K562 (cell line): Measurements from ENCODE around the gene CPED1. TPM values are rescaled to one million over a fixed set of nuclear protein-coding genes. Genes with fewer than 3 reads are reported as not detected.

ENCODE experiments used
- BRF1 ChIP-seq: IDR thresholded peaks from 3 replicates; pipeline ENCODE4 v1.6.1; 2011; ENCODE audit warnings: borderline replicate concordance, mild to moderate bottlenecking; ENCODE audit not compliant: insufficient read length; ENCODE audit errors: extremely low read depth
- CBFA2T3 ChIP-seq: fragments of 450-650 bp; IDR thresholded peaks from 2 replicates; pipeline ENCODE4 v1.6.1; 2017
- DACH1 ChIP-seq: fragments of 450-650 bp; IDR thresholded peaks from 2 replicates; pipeline ENCODE4 v1.6.1; 2018; ENCODE audit not compliant: partially characterized antibody
- DMBX1 ChIP-seq: fragments of 250-450 bp; sonication (Bioruptor Pico); IDR thresholded peaks from 2 replicates; pipeline ENCODE4 v1.8.0; 2022; ENCODE audit warnings: inconsistent platforms, mild to moderate bottlenecking, moderate library complexity, borderline replicate concordance
- EGR1 ChIP-seq: fragments of 450-650 bp; conservative IDR thresholded peaks from 2 replicates; pipeline ENCODE4 v1.6.1; 2017; ENCODE audit warnings: mild to moderate bottlenecking
- FOXJ2 ChIP-seq: fragments of 200-800 bp; sonication (Bioruptor generic); IDR thresholded peaks from 2 replicates; pipeline ENCODE4 v1.6.1; 2016; ENCODE audit warnings: missing genetic modification characterization, missing compliant biosample characterization
- GATA2 ChIP-seq: sonication (generic); formaldehyde crosslinking; IDR thresholded peaks from 2 replicates; pipeline ENCODE4 v1.4.0; 2020; ENCODE audit warnings: mild to moderate bottlenecking, missing genetic modification reagents
- HNRNPUL1 ChIP-seq: fragments of 200-400 bp; formaldehyde crosslinking; IDR thresholded peaks from 2 replicates; pipeline ENCODE4 v1.6.1; 2017; ENCODE audit warnings: low read length
- HOXB6 ChIP-seq: fragments of 250-450 bp; sonication (Bioruptor Pico); IDR thresholded peaks from 2 replicates; pipeline ENCODE4 v1.5.1; 2022; ENCODE audit warnings: mild to moderate bottlenecking, borderline replicate concordance
- HSF4 ChIP-seq: fragments of 250-450 bp; sonication (Bioruptor Pico); IDR thresholded peaks from 2 replicates; pipeline ENCODE4 v2.1.2; 2022; ENCODE audit warnings: mild to moderate bottlenecking, moderate library complexity, borderline replicate concordance
- NCOA2 ChIP-seq, 2 experiments: fragments of 450-650 bp; IDR thresholded peaks; 2 replicates each; pipeline ENCODE4 v1.6.1; 2018; ENCODE audit warnings: mild to moderate bottlenecking in 2 of 2, moderate library complexity in 1 of 2; ENCODE audit not compliant: partially characterized antibody in 2 of 2
- RAD21 ChIP-seq, 2 experiments: fragments of 250-450 bp in 1 of 2; fragments of 450-650 bp in 1 of 2; sonication (Bioruptor Pico) in 1 of 2; formaldehyde crosslinking in 1 of 2; IDR thresholded peaks in 1 of 2; conservative IDR thresholded peaks in 1 of 2; 2 replicates each; pipeline versions ENCODE4 v1.4.0 to v1.8.0; 2020 to 2022; ENCODE audit warnings: mild to moderate bottlenecking in 2 of 2, moderate library complexity in 1 of 2
- ZNF354B ChIP-seq: fragments of 250-450 bp; sonication (Bioruptor Pico); IDR thresholded peaks from 2 replicates; pipeline ENCODE4 v1.4.0; 2020
- ZNF77 ChIP-seq: fragments of 250-450 bp; sonication (Bioruptor Pico); IDR thresholded peaks from 2 replicates; pipeline ENCODE4 v1.5.0; 2020
- polyA plus RNA-seq, 8 experiments: library from polyadenylated mRNA; depleted of rRNA in 4 of 8; stranded (reverse) in 5 of 8; unstranded in 3 of 8; fragments of >200 nt; fragmentation: Nextera tagmentation in 2 of 8; fragmentation: Illumina TruSeq in 1 of 8; extraction: Ambion mirVana in 2 of 8; extraction: Trizol in 1 of 8; gene quantifications; 2 replicates each; pipeline versions ENCODE4 v1.2.1 to v1.2.3, GENCODE V29; 2011 to 2014; ENCODE audit warnings: inconsistent platforms in 1 of 8, missing spikeins in 1 of 8
- total RNA-seq, 7 experiments: library from RNA; depleted of rRNA in 6 of 7; stranded (reverse); fragments of >200 nt in 6 of 7; fragmentation: Illumina TruSeq in 2 of 7; extraction: Trizol in 2 of 7; gene quantifications; 2 replicates each; pipeline versions ENCODE4 v1.2.1 to v1.2.3, GENCODE V29; 2011 to 2021; ENCODE audit warnings: low replicate concordance in 1 of 7
- TF ChIP-seq, protein P1 (sequence below), 2 experiments: fragments of 450-650 bp; IDR thresholded peaks; 2 replicates each; pipeline ENCODE4 v1.6.1; 2016; ENCODE audit warnings: mild to moderate bottlenecking in 2 of 2, borderline replicate concordance in 1 of 2, low read depth in 1 of 2, moderate library complexity in 1 of 2
- TF ChIP-seq, protein P2 (sequence below): IDR thresholded peaks from 2 replicates; pipeline ENCODE4 v1.6.1; 2012; ENCODE audit warnings: low read depth, low read length, improper control_type of control experiment, borderline replicate concordance

Gene CPED1
- total and polyA plus RNA-seq, 9 of the 15 experiments (the other 6 are each of a cell fraction or from before 2014, with no cell fraction given), result 195 to 393 (median 290) TPM

DNA sequence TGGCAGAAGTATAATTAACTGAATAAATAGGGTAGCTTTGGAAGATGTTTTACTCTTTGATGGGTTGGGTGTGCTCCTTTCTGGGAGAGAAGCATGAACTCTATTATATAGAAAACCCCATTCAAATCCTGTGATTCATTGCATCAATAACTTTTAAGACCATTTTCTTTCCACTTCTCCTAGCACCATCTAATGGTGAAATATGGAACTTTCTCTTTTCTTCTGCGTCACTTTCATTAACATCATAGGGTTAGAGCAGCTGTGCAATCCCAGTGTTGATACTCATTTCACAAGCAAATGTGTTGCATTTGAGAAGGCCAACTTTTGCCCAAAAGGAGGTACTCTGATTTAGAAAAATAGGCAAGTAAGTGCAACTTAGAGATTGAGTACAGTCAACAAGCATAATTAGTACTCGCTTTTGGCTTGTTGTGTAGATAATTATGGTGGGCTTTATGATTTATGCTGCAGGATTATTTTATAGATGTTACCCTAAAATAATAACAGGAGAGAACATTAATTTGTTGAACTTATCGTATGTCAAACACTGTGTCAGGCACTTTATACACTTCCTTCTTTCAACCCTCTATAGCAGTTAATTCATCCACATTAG is 92.9 kb downstream of the CPED1 start (continued):
- TF ChIP-seq, protein P1, sequence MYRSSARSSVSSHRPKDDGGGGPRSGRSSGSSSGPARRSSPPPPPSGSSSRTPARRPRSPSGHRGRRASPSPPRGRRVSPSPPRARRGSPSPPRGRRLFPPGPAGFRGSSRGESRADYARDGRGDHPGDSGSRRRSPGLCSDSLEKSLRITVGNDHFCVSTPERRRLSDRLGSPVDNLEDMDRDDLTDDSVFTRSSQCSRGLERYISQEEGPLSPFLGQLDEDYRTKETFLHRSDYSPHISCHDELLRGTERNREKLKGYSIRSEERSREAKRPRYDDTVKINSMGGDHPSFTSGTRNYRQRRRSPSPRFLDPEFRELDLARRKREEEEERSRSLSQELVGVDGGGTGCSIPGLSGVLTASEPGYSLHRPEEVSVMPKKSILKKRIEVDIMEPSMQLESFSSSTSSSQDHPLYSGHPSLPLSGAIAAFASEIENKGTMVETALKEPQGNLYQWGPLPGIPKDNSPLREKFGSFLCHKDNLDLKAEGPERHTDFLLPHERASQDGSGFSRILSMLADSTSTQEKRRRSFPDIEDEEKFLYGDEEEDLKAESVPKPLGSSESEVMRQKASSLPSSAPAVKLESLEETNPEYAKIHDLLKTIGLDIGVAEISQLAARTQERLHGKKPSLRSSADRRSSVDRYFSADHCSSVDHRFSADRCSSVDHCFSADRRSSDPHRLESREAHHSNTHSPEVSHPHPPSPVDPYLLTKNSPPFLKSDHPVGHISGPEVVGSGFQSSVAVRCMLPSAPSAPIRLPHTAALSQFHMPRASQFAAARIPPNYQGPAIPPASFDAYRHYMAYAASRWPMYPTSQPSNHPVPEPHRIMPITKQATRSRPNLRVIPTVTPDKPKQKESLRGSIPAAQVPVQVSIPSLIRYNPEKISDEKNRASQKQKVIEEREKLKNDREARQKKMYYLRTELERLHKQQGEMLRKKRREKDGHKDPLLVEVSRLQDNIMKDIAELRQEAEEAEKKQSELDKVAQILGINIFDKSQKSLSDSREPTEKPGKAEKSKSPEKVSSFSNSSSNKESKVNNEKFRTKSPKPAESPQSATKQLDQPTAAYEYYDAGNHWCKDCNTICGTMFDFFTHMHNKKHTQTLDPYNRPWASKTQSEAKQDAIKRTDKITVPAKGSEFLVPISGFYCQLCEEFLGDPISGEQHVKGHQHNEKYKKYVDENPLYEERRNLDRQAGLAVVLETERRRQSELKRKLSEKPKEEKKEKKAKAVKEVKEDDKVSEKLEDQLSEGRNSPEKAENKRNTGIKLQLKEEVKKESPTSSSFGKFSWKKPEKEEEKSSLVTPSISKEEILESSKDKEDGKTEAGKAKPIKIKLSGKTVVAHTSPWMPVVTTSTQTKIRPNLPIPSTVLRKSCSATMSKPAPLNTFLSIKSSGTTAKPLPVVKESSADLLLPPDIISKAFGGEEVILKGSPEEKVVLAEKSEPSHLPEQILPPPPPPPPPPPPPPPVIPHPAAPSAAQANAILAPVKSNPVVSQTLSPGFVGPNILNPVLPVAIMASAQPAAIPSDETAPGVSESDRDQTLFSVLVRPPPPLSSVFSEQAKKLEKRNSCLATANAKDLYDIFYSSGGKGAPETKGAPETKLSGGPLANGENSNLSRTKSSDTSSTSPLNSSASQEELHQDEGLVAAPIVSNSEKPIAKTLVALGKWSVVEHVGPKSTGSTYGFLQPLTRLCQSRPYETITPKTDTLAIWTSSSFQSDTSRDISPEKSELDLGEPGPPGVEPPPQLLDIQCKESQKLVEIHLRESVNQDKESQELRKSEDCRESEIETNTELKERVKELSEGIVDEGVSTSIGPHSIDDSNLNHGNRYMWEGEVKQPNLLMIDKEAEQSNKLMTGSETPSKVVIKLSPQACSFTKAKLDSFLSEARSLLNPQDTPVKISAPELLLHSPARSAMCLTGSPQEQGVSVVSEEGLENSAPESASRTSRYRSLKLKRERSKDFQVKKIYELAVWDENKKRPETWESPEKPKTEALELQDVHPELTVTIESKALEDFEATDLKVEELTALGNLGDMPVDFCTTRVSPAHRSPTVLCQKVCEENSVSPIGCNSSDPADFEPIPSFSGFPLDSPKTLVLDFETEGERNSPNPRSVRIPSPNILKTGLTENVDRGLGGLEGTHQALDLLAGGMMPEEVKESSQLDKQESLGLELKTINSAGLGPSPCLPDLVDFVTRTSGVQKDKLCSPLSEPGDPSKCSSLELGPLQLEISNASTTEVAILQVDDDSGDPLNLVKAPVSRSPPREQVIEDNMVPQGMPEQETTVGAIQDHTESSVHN (IDR thresholded peaks at IDR 0.05; ENCODE audit: borderline replicate concordance in 1 of 2, low read depth in 1 of 2), result 0 out of 4 replicates have a peak, but pooled peaks of 1 of the 2 experiments have one; percentile 25
- TF ChIP-seq HNRNPUL1 (no peak), RAD21 (CRISPR knock-in tag; conservative IDR thresholded peaks at IDR 0.05 in 1 of 2, IDR thresholded peaks at IDR 0.05 in 1 of 2) (peak; percentile 89 to 91), DMBX1 (no peak), ZNF354B (CRISPR knock-in tag) (0 out of 2 replicates have a peak, but pooled peaks have one; percentile 4), ZNF77 (CRISPR knock-in tag) (0 out of 2 replicates have a peak, but pooled peaks have one; percentile 1), DACH1 (peak; percentile 81), NCOA2 (IDR thresholded peaks at IDR 0.05; ENCODE audit: partially characterized antibody in 2 of 2) (no peak), HSF4 (CRISPR knock-in tag) (no peak), HOXB6 (no peak; the same call in 1 of the 2 replicates), BRF1 (no peak), EGR1 (no peak), GATA2 (no peak), FOXJ2 (no peak), CBFA2T3 (no peak)
- TF ChIP-seq, protein P2, sequence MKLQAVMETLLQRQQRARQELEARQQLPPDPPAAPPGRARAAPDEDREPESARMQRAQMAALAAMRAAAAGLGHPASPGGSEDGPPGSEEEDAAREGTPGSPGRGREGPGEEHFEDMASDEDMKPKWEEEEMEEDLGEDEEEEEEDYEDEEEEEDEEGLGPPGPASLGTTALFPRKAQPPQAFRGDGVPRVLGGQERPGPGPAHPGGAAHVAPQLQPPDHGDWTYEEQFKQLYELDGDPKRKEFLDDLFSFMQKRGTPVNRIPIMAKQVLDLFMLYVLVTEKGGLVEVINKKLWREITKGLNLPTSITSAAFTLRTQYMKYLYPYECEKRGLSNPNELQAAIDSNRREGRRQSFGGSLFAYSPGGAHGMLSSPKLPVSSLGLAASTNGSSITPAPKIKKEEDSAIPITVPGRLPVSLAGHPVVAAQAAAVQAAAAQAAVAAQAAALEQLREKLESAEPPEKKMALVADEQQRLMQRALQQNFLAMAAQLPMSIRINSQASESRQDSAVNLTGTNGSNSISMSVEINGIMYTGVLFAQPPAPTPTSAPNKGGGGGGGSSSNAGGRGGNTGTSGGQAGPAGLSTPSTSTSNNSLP, result peak; percentile 87
